Hindlimb muscle (tissue), 1 donor: ENCODE results near the gene C19orf73. TPM values are rescaled to one million over a fixed set of nuclear protein-coding genes. Genes with fewer than 3 reads are reported as not detected.
A peak's percentile ranks its signal among the peaks of the same experiment; 100 is the strongest.
"Not testable (repeated sequence)": the region's sequence is repeated elsewhere in the genome, so short reads cannot be mapped to it uniquely, and the experiment has no call there.

ENCODE experiments used
- DNase-seq: peaks from one replicate; pipeline ENCODE4 v3.0.0-alpha.2; 2013
- polyA plus RNA-seq: library from polyadenylated mRNA; unstranded; fragments of 120-200 nt; gene quantifications from one replicate; pipeline ENCODE4 v1.2.1, GENCODE V29; 2013; ENCODE audit not compliant: insufficient read length

The C19orf73 gene
- polyA plus RNA-seq, 1 donor, result 0.54 TPM

- DNase-seq, result not testable (repeated sequence)
Measured at GRCh38 chr19:49121841-49122240, 2.9 kb upstream of the C19orf73 start.

GRCh38 chr19:49120868-49121267 lies 1.9 kb upstream of the C19orf73 start:
- DNase-seq, result no peak

GRCh38 chr19:49120325-49120683 lies 1.4 kb upstream of the C19orf73 start:
- no peak for DNase-seq

- DNase-seq, result peak; percentile 74
Measured at GRCh38 chr19:49119411-49120324, 725 bp upstream of the C19orf73 start, which contains the start of gene PPFIA3. Gene PPFIA3, plus strand, starts transcription at chr19:49119544. Its CDS starts 8,330 bp downstream, at chr19:49127874.

GRCh38 chr19:49117677-49118564 lies 1.0 kb downstream of the C19orf73 start:
- no peak for DNase-seq

- no peak for DNase-seq
Measured at GRCh38 chr19:49116544-49116943, 2.4 kb downstream of the C19orf73 start.

- peak; percentile 53 for DNase-seq
Measured at GRCh38 chr19:49114630-49115363, 4.1 kb downstream of the C19orf73 start.

- DNase-seq, result peak; percentile 78
Measured at GRCh38 chr19:49113762-49114629, 4.9 kb downstream of the C19orf73 start, which contains the start of gene LIN7B. Gene LIN7B, plus strand, starts transcription at chr19:49114370. Its CDS starts 35 bp downstream, at chr19:49114405.

GRCh38 chr19:49111218-49111998 lies 7.5 kb downstream of the C19orf73 start:
- no peak for DNase-seq

GRCh38 chr19:49110567-49110966 lies 8.4 kb downstream of the C19orf73 start:
- DNase-seq, result no peak

GRCh38 chr19:49109569-49110233 lies 9.2 kb downstream of the C19orf73 start:
- DNase-seq, result no peak

GRCh38 chr19:49109051-49109450 lies 9.9 kb downstream of the C19orf73 start:
- DNase-seq, result no peak

- no peak for DNase-seq
Measured at GRCh38 chr19:49107625-49108459, 11.1 kb downstream of the C19orf73 start.

GRCh38 chr19:49106648-49107135 lies 12.3 kb downstream of the C19orf73 start:
- DNase-seq, result no peak

- peak; percentile 67 for DNase-seq
Measured at GRCh38 chr19:49104229-49104864, 14.6 kb downstream of the C19orf73 start.

GRCh38 chr19:49103331-49104085 lies 15.4 kb downstream of the C19orf73 start:
- no peak for DNase-seq

- no peak for DNase-seq
Measured at GRCh38 chr19:49102303-49102702, 16.6 kb downstream of the C19orf73 start.
